GM03348 (cell line): ENCODE data around the gene TSEN34.
A peak's percentile ranks its signal among the peaks of the same experiment; 100 is the strongest.
"Not testable (repeated sequence)": the region's sequence is repeated elsewhere in the genome, so short reads cannot be mapped to it uniquely, and the experiment has no call there.

ENCODE experiments used
- DNase-seq: peaks from one replicate; pipeline ENCODE4 v3.0.0; 2012; ENCODE audit warnings: low spot score

The TSEN34 gene

DNA sequence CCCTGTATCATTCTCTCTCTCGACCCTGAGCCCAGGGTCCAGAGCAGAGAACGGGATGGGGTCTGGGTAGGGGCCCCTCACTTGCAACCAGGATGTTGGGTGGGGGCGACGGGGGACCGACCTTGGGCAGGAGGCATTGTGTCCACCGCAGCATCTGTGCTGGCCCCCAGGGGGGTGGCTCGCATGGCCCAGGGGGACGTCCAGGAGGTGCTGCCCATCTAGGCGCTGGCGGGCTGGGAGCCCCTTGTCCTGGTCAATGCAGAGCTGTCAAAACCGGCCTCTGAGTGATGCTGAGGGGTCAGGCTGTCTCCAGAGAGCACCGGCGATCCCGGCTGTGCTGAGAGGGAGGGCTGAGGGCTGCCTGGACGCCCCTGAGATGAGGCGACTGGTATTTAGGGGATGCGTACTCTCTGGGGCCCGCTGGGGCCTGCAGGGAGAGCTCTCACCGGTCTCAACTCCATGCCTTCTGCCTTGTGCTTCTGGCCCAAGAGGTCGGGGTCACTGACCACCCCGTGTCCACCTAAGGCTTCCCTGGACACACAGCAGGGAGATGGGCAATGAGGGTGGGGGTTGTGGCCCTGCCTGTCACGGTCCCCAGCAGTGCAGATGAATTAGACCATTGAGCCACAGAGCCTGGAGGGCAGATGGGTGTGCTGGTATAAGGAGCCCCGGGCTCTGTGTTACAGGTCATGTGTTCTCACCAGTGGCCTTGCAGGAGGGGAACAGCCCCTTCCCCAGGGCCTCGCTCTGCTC, 18.1 kb downstream of the TSEN34 start:
- no peak for DNase-seq

DNA sequence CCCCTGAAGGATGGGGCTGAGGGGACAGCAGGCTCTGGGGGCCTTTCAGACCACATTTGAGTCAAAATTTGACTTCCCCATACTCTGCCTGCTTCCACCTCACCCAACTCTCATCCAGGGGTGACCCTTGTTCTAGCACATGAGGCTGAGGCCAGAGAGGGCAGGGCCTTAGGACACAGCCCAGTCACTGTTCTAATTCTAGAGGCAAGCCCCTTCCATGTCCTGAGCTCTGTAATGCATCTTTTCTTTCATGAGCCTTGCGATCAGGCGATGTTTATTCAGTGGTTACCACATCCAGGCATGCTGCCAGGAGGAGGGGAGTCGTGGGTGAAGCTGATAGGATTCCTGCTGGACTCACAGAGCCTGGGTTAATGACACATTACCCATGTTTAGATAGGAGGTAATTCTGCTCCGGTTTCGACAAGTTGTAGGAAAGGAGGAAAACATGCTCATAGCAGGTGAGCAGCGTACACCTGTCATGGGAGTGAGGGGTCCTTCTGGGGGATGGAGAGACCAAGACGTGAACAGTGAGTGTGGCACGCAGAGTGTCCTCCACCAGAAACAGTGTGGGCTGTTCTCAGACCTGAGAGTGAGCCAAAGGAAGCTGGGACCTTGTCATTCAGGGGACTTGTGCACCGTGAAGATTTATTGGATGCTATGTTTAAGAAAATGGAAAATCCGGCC, 18.8 kb downstream of the TSEN34 start:
- peak; percentile 93 for DNase-seq

DNA sequence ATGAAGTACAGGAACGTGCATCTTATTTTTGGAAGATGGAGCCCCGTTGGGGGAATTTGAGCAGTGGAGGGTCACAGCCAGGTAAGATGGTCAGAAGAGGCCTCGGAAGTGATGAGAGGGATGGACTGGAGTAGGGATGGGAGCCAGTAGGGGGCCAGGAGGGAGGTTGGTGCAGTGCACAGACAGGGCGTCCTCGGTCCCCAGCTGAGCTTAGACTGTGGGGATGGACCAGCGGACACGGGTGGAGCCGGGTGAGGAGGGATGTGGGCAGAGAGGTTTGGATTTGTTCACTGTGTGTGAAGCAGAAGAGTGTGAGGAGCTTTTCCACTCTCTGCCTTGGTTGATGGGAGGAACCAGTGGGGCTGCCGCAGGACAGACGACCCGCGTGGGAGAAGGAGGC, 20.1 kb downstream of the TSEN34 start:
- no peak for DNase-seq

DNA sequence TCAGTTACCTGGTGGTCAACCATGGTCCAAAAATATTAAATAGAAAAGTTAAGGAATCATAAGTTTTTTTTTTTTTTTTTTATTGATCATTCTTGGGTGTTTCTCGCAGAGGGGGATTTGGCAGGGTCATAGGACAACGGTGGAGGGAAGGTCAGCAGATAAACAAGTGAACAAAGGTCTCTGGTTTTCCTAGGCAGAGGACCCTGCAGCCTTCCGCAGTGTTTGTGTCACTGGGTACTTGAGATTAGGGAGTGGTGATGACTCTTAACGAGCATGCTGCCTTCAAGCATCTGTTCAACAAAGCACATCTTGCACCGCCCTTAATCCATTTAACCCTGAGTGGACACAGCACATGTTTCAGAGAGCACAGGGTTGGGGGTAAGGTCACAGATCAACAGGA, 23.1 kb downstream of the TSEN34 start:
- not testable (repeated sequence) for DNase-seq

DNA sequence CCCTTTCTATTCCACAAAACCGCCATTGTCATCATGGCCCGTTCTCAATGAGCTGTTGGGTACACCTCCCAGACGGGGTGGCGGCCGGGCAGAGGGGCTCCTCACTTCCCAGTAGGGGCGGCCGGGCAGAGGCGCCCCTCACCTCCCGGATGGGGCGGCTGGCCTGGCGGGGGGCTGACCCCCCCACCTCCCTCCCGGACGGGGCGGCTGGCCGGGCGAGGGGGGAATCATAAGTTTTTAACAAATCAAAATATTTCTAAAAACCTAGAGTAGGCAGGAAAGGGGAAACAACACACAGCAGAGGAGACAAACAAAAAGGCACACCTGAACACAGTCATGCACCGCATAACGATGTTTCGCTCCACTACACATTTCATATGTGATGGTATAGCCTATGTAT, 23.6 kb downstream of the TSEN34 start:
- DNase-seq = not testable (repeated sequence)

DNA sequence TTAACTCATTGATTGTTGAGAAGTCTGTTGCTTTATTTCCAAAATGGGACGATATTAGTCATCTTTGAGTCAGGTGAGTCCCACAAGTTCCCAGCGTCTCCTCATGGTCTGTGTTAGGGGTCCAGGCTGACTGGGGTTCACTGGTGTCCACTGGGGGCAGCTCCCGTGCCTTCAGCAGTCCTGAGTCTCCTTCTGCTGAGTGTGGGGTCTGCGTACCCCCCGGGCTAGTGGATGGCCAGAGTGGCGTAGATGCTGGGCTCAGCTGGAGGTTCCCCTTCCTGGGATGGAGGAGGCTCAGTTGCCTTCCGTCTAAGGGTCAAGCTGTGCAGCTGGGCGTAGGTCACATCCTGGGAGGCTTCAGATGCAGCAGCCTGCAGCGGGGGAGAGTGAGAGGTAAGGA, 25.8 kb downstream of the TSEN34 start:
- DNase-seq = no peak

DNA sequence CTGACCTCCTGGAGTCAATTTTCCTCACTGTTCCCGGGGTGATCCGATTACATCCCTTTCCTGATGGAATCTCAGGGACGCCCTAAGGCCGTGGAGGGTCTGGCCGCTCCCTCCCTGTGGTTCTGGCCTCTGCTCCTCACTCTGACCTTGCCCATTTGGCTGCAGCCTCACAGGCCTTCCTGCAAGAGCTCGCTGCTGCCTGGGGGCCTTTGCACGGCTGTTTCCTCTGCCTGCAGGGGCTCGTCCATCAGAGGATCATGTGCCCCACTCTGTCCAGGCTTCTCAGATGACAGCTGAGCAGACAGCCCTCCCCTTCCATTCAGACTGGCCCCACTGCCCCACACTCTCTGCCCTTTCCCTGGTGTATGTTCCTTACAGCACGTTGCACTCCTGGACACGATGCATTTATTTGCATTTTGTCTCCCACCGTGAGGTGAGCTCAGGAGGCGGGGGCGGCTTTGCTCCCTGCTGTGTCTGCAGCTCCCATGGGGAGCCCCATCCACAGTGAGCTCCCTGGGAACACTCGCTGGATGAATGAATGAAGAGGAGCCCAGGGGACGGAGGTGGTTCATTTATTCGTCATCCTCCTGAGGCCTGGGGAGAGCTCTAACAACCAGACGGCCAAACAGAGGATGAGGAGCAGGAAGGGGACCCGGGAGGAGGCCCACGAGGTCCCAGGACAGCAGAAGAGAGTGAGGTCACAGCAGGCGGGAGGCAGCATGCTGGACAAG, 26.6 kb downstream of the TSEN34 start:
- DNase-seq = not testable (repeated sequence)

DNA sequence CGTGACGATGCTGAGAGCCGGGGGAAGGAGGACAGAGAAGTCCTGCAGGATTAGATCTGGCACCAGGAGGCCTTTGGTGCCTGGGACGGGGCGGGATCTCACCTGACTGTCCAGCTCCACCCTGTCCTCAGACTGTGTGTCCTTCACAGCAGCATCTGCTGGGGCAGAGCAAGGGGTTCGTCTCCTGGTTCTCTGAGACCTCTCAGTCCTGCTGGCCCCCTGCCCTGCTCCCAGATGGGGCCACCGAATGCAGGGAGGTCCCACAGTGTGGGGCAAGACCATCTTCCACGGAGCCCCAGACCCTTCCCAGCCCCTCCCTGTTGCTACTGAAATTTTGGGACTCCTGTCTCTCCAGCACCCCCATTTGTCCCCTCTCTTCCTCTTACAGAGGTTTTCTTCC, 27.2 kb downstream of the TSEN34 start:
- DNase-seq = no peak

DNA sequence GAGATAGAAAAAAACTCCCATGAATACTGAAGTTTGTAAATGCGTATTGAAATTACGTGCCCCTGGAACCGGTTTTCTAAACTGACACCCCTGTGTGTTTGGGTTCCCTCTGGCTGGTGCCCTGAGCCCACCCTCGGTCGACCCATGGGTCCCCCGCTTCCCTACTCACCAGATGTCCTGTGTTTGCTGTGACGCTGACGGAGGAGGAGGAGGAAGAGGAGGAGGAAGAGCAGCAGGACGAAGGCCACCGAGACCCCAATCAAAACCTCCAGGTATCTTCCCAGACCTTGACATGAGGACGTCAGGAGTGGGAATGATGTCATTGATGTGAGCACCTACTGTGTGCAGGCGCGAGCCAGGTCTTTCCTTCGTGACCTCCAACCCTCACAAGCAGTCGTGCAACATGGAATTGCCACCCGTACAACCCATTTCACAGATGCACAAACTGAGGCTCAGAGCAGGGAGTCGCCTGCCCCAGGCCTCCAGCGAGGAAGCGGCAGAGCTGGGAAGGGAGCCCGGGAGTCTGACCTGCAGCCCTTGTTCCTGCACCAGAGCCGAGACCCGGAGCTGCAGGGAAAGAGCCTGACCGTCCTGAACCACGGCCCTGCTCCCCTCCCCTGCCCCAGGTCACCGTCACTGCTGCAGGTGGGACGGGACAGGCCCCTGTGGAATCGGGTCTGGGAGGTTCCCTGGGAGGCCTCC, 28.0 kb downstream of the TSEN34 start:
- no peak for DNase-seq

DNA sequence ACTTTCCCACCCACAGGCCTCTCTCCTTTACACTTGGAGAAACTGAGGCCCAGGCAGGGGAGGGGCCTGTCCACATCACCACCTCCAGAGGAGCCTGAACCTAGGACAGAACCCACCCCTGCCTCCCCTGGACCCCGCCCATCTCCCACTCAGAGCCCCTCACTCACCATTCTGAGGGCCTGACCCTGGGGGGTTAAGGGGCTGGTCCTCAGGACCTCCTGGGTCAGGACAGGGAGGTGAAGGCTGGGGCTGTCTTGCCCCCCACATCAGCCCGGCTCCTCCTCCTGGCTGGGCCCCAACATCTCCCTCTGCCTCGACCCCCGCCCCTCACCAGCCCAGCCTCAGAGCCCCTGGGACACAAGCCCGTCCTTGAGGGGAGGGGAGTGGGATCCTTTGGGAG, 28.6 kb downstream of the TSEN34 start:
- DNase-seq = not testable (repeated sequence)

DNA sequence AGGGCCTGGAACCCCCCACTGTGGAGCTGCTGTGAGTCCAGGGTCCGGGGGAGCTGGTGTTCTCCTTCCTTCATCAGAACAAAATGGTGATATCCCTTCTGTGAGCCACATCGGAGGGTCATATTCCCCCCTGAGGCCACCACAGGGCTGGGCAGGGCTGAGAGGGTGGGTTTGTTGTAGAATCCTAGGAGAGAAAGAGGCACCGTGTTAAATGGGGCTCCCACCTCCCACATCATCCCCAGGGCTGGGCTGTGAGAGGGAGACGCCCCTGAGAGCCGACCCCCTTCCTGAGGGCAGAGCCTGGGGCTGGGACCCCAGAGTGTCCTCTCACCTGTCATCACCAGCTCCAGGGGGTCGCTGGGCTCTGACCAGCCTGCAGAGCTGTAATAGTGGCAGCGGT, 30.8 kb downstream of the TSEN34 start:
- not testable (repeated sequence) for DNase-seq

DNA sequence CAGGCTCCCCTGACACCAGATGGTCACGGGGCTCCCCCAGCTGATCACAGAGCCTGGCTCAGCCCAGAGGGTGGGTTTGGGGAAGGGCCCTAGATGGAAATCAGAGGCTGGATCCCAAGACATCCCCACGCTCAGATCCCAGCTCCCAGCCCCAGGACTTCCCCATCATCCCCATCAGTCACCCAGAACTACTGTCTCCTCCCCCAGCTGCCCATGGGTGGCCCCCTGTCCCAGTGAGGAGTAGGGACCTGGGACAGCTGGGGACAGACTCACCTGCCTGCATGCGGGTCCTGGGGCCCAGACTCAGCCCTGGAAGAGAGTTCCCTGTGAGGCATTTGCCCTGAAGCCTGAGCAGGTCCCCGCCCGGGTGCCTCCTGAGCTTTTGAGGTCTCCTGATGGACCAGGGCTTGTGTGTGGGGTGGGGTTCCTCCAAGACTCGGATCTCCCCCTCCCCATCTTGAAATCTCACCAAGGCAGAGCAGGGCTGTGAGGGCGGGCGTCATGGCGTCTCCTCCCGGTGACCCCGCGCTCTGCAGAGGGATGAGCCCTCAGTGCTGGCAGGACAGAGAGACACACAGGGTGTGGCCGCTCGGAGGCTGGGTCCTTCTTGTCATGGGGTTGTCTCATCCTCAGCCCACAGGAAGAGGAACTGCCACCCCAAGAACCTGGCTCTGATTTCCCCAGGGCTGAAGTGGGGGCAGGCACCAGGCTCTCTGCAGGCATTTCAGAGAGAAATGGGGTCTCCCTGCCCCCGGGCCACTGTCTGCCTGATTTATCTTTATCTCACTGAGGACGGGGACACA, 31.6 kb downstream of the TSEN34 start, which contains the start of gene LILRB3:
Gene LILRB3 (minus strand): TSS at position 534 of the 803 bp plus-strand sequence. CDS start 31 bp downstream, at position 503.
- not testable (repeated sequence) for DNase-seq

DNA sequence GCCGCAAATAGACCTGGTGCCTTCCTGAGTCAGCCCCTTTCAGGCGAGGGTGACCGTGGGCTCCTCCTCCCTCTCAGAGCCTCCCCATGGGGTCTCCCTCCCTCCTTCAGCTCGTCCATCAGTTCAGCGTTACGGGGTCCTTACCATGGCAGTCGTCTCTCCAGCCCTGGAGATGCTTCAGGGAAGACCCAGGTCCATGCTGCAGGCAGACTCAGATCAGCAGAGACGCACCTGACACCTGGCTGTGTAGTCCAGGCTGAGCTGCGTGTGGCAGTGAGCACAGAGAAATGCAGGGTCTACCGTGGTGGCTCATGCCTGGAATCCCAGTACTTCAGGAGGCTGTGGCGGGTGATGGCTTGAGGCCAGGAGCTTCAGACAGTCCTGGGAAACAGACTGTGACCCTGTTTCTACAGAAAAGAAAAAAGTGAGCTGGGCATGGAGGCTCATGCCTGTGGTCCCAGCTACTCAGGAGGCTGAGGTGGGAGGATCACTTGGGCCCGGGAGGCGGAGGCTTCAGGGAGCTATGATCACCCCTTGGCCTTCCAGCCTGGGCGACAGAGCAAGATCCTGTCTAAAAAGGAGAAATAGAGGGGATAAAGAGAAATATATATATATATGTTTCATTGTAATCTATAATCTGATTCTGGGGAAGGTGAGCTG, 32.3 kb downstream of the TSEN34 start:
- DNase-seq = not testable (repeated sequence)

DNA sequence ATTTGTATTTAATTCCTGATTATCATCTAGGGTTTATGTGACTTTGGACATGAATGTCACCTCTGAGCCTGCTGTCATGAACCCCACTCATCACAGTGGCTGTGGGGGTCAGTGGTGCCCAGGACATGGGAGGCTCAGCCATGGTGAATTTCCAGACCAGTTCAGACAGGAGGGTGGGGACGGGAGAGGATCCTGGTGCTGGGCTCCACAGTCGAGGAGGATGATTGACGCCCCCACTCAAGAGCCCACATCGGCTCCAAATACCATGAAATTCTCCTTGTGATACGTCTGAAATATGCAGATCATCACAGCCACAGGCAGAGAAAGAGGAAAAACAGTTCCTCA, 32.8 kb downstream of the TSEN34 start:
- DNase-seq = not testable (repeated sequence)

DNA sequence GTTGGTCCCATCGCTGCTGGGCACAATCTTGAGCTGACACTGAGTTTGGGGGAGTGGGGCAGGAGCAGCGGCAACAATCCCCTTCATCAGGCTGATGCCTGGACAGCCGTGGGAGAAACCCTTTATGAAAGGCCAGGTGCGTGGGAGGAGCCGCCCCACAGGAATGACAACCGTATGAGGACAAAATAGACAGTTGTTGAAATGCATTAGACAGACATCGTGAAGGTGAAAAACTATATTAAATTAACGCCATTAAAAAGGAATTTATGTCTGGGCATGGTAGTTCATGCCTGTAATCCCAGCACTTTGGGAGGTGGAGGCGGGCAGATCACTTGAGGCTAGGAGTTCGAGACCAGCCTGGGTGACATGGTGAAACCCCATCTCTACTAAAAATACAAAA, 33.5 kb downstream of the TSEN34 start:
- DNase-seq = not testable (repeated sequence)

DNA sequence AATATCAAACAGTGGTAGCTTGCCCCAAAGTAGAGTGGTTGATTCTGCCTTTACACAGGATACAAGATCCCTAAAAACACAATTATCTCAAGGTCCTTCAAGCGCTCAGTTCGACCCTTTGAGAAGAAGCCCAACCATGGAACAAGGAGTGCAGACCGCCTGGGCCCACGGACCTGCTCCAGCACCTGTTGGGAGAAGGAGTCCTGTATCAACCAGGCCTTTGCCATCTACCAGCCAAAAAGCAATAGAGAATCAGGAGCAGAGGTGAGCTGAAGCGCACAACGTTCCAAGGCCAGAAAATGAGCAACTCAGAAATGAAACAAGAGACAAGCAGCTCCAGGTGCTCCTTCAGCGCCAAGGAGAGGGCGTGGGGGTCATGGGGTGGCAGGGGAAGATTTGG, 38.0 kb downstream of the TSEN34 start:
- DNase-seq = no peak

DNA sequence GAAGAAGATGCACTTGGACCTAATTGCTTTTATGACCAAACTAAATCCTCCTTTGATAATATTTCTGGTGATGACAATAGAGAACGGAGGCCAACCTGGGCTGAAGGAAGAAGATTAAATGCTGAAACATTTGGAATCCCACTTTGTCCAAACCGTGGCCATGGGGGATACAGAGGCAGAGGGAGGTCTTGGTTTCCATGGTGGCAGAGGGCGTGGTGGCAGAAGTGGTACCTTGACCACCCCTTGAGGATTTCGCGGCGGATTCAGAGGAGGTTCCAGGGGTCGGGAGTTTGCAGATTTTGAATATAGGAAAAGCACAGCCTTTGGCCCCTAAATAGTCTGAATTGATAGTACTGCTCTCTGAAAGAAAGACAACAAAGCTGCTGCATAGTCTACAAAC, 38.9 kb downstream of the TSEN34 start:
- no peak for DNase-seq

DNA sequence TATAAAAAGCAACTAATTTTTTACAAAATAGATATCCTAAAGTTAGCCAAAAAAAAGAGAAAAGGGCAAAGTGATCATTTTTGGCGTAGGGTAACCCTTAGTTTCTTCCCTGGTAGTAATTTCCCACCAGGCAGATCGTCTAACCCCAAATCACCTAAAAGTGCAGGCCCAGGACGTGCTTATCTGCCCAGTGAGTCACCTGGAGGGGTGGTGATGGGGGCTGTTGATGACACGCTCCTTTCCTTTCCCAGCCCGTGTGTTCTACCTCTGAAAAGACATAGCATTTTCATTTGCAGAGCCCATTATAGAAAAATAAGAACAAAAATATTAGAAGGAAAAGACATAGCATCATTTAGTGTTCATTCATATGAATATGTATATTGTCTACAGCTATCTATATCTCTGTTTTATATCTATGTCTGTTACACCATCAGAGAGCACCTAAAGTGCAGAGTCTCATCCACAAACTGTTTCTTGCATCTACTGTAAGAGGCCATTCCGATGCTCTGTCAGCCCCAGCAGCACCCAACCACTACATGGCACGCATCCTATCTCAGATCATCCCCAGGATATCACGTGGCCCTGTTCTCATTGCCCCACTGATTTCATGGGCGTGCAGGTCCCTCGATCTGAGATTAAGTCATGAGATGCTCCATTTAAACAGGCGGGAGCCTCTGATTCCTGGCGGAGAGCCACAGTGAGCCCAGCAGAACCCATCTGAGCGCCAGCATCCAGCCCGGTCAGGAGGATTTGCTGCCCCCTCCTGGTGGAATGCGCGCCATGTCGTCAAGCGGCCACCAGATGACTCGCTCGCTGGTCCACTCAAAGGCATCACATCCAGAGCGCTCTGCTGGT, 40.2 kb downstream of the TSEN34 start:
- DNase-seq = peak; percentile 96

DNA sequence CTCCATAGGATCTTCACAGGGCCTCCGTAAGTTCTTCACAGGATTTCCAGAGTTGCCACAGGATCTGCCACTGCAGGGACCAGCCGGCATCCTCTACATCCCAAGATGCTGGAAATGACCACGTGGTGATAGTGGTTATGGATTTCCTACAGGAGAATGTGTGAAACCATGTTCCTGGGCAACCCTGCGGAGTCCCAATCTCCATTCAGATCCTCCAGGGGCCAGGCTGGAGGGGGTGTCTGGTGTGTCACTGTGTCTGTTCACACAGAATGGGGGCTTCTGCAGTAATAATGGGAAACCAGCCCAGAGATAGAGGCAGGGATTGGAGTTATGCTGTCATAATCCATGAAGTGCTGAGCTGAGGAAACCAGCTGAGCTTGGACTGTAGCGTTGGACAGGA, 42.8 kb downstream of the TSEN34 start:
- no peak for DNase-seq
